Measurements from ENCODE around the gene HS2ST1.
"Not testable (repeated sequence)": the region's sequence is repeated elsewhere in the genome, so short reads cannot be mapped to it uniquely, and the experiment has no call there.

Gene HS2ST1

DNA sequence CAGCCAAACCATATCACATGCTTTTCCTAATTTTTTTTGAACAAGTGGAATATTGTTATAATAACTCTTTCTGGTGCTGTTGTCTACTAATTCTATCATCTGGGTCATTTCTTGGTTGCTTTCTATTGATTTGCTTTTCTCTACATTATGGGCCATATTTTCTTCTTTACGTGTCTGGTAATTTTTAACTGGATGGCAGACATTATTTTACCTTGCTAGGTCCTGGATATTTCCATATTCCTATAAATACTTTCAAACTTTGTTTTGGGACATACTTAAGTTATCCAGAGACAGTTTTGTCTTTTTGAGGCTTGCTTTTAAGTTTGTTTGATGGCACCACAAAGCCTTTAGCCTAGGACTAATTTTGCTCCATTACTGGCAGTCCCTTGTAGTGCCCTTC lies 11.3 kb downstream of the HS2ST1 start:
- DNase-seq (ENCODE audit: low spot score): no peak

DNA sequence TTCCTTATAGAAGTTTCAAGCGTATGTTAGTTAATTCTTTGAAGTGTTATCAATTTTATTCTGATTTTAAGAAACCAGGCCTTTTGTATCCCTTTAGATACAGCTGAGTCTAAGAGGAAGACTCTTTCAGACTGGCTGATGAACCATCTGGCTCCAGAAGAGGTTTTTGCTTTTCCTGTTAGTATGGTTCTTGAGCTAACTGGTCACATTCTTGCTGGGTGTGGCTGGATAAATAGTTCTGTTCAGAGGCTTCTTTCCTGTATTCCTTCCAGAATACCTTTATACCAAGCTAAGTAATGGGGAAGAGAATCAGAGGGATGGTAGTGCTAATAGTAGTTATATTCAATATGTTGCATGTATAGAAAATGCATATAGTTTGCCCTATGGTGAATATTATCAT lies 12.4 kb downstream of the HS2ST1 start:
- DNase-seq (ENCODE audit: low spot score): no peak

DNA sequence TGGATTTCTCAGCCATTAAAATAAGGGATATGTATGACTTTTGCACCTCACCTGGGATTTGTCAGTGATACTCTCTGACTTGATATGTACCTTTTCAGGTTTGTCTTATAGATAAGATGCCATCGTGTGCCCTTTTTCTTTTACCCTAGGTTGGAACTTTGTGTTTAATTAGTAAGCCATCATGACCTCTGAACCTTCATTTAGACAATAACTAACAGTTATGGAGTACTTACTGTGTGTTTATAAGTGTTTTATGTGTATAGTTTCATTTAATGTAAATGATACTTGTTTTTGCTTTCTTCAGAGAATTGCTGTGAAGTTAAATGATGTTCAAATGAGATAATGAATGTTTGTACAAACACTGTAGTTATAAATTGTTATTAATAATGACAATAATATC lies 14.4 kb downstream of the HS2ST1 start:
- DNase-seq (ENCODE audit: low spot score): no peak

GRCh38 chr1:86933051-86933450 lies 18.6 kb downstream of the HS2ST1 start:
- DNase-seq (ENCODE audit: low spot score): no peak

GRCh38 chr1:86933562-86934377 lies 19.3 kb downstream of the HS2ST1 start:
- DNase-seq (ENCODE audit: low spot score): no peak

- no peak for DNase-seq (ENCODE audit: low spot score)
These were observed 24.0 kb downstream of the HS2ST1 start for GRCh38 chr1:86938450-86938849.

DNA sequence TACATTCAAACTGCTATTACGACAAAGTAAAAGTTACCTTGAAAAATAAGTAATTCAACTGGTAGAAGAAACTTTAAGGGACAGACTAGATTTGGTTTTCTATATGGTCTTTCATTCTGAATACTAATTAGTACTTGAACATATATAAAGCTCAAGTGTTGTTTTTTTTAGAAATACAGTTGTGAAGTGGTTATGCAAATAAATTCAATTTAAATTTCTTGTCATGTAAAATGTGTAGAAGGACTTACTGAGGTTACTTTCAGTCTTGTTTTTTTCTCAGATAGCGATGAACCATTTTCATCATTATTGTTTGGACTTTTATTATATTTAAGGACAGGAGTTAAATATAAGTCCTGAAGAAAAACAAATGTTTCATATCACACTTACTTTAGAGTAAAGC lies 24.4 kb downstream of the HS2ST1 start:
- DNase-seq (ENCODE audit: low spot score): no peak

DNA sequence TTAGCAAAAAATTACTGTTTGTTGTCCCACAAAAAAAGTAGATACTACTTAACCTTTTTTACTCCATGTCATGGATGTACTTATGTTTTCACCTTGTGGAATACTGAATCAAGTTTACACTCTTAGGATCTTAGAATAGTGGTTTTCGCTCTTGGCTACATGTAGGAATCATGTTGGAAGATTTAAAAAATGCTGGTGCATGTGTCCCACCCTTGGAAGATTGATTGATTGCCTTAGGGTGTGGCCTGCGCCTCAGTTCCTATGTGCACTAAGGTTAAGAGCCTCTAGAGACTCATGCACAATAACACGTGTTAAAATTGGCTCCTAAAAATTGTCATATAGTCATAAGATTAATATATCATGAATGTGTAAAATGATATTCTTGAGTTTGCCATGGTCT lies 25.0 kb downstream of the HS2ST1 start:
- DNase-seq (ENCODE audit: low spot score): no peak

- DNase-seq (ENCODE audit: low spot score): no peak
These were observed 26.2 kb downstream of the HS2ST1 start for GRCh38 chr1:86940599-86940998.

DNA sequence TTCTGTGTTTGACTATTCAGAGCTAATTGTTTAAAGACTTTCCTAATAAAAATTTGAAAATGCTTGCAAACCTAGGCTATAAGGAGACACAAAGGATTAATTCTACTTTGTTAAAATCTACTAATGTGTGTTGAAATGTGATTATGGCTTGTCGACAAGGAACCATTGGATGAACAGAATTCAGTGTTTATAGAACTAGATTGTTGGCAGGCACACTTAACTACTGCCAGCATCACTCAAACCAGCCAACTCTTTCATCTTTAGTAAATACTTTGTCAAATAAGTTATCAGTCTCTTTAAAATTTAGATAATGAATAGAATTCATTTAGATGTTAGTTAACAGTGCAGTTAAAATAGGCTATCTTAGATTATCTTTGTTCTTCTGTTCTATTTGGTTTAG lies 27.6 kb downstream of the HS2ST1 start:
- DNase-seq (ENCODE audit: low spot score): no peak

- no peak for DNase-seq (ENCODE audit: low spot score)
These were observed 28.3 kb downstream of the HS2ST1 start for GRCh38 chr1:86942743-86943142.

GRCh38 chr1:86948212-86948611 lies 33.8 kb downstream of the HS2ST1 start:
- no peak for DNase-seq (ENCODE audit: low spot score)

- no peak for DNase-seq (ENCODE audit: low spot score)
These were observed 36.4 kb downstream of the HS2ST1 start for GRCh38 chr1:86950712-86951419.

GRCh38 chr1:86951430-86951829 lies 37.0 kb downstream of the HS2ST1 start:
- no peak for DNase-seq (ENCODE audit: low spot score)

- DNase-seq (ENCODE audit: low spot score): no peak
These were observed 38.7 kb downstream of the HS2ST1 start for GRCh38 chr1:86953167-86953566.

DNA sequence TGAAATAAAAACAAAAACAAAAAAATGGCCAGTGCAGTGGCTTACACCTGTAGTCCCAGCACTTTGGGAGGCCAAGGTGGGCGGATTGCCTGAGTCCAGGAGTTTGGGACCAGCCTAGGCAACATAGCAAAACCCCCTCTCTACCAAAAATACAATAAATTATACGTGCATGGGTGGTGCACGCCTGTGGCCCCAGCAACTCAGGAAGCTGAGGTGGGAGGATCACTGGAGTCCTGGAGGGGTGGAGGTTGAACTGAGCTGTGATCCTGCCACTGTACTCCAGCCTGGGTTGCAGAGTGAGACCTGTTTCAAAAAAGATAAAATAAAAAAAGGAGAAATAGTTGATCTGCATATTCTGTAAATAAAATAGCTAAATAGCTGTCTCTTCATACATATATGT lies 41.2 kb downstream of the HS2ST1 start:
- DNase-seq (ENCODE audit: low spot score): no peak

GRCh38 chr1:86956221-86956620 lies 41.8 kb downstream of the HS2ST1 start:
- DNase-seq (ENCODE audit: low spot score): no peak

GRCh38 chr1:86957221-86957620 lies 42.8 kb downstream of the HS2ST1 start:
- no peak for DNase-seq (ENCODE audit: low spot score)

DNA sequence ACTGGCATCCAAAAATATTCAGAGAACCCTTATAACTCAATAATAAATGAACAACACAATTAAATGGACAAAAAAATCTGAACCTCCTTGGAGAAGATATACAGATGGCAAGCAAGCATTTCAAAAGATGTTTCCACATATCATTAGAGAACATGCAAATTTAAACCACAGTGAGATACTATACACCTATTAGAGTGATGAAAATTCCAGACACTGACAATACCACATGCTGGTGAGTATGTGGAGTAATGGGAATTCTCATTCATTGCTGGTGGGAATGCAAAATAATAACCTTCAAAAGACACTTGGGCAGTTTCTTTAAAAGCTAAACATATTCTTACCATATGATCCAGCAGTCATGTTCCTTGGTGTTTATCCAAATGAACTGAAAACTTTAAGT lies 46.1 kb downstream of the HS2ST1 start:
- no peak for DNase-seq (ENCODE audit: low spot score)

GRCh38 chr1:86963841-86964240 lies 49.4 kb downstream of the HS2ST1 start:
- not testable (repeated sequence) for DNase-seq (ENCODE audit: low spot score)

- no peak for DNase-seq (ENCODE audit: low spot score)
These were observed 50.8 kb downstream of the HS2ST1 start for GRCh38 chr1:86965012-86965826.

GRCh38 chr1:86965827-86966182 lies 51.4 kb downstream of the HS2ST1 start:
- DNase-seq (ENCODE audit: low spot score): no peak

- DNase-seq (ENCODE audit: low spot score): no peak
These were observed 56.5 kb downstream of the HS2ST1 start for GRCh38 chr1:86970938-86971337.

All from left forelimb (tissue), 1 donor.